ENCODE measurements around the gene AHRR. TPM values are rescaled to one million over a fixed set of nuclear protein-coding genes. Genes with fewer than 3 reads are reported as not detected.

AHRR gene
- total RNA-seq, 4 donors from 2014 or later, result 1.3 to 8.8 (median 1.5) TPM

GRCh38 chr5:443239-444151 lies 122.0 kb downstream of the AHRR start:
- intact Hi-C loops (cut with DNase I; ENCODE audit: low total_unique reads), result no loop called here
- peak; percentile 25 for DNase-seq
- in situ Hi-C loops (cut with MboI; ENCODE audit: low pct_ligation_motif_present in 1 of 4, low pct_unique_long_range_greater_than_20kb in 1 of 4, low sequenced_read_pairs in 3 of 4), result no loop called here

GRCh38 chr5:444226-444625 lies 122.7 kb downstream of the AHRR start:
- WGBS, 2 donors (ENCODE audit: low coverage in 1 of 2), result 80 to 86% methylated on average over 8 of the region's 8 CpGs
- no peaks in the 10 kb centered on the region for H3K9me3 ChIP-seq
- peak overlapping the region in 2 of 4 donors; percentile 85 to 94 for H3K27ac ChIP-seq
- peak; percentile 6 for DNase-seq
- TF ChIP-seq POLR2AphosphoS5 (IDR thresholded peaks at IDR 0.05) (no peak), CTCF (IDR thresholded peaks at IDR 0.05) (no peak), POLR2A (IDR thresholded peaks at IDR 0.05) (no peak), EP300 (IDR thresholded peaks at IDR 0.05; ENCODE audit: low read depth) (no peak)
- H3K36me3 ChIP-seq, result peaks cover 0 to 21% (median 8%) of the 10 kb centered on the region in 4 donors
- in situ Hi-C loops (cut with MboI; ENCODE audit: low pct_ligation_motif_present in 1 of 4, low pct_unique_long_range_greater_than_20kb in 1 of 4, low sequenced_read_pairs in 3 of 4) (no loop called here), intact Hi-C loops (cut with DNase I; ENCODE audit: low total_unique reads) (no loop called here)
- H3K27me3 ChIP-seq, result no peaks in the 10 kb centered on the region
- H3K4me1 ChIP-seq, result peaks cover 8 to 32% (median 17%) of the 10 kb centered on the region in 4 donors
- H3K4me3 ChIP-seq, result peak overlapping the region in 3 of 4 donors; percentile 61 to 86 (median 76)

More at GRCh38 chr5:443239-444151, 122.0 kb downstream of the AHRR start:
- no peaks in the 10 kb centered on the region for H3K9me3 ChIP-seq
- H3K27ac ChIP-seq, result peak overlapping the region; percentile 82 to 94 (median 86)
- H3K4me1 ChIP-seq, result peaks cover 8 to 32% (median 17%) of the 10 kb centered on the region in 4 donors
- peak overlapping the region; percentile 61 to 92 (median 81) for H3K4me3 ChIP-seq
- WGBS, 2 donors (ENCODE audit: low coverage in 1 of 2), result 15% methylated on average over 32 of the region's 62 CpGs; no CpG with 5 or more reads in 1 of the 2 donors
- H3K27me3 ChIP-seq, result no peaks in the 10 kb centered on the region
- peaks cover 0 to 14% (median 8%) of the 10 kb centered on the region in 4 donors for H3K36me3 ChIP-seq
- TF ChIP-seq CTCF (IDR thresholded peaks at IDR 0.05) (no peak), EP300 (IDR thresholded peaks at IDR 0.05; ENCODE audit: low read depth) (no peak), POLR2AphosphoS5 (IDR thresholded peaks at IDR 0.05) (no peak), POLR2A (IDR thresholded peaks at IDR 0.05) (no peak)

- intact Hi-C loops (cut with DNase I; ENCODE audit: low total_unique reads) (no loop called here), in situ Hi-C loops (cut with MboI; ENCODE audit: low pct_ligation_motif_present in 1 of 4, low pct_unique_long_range_greater_than_20kb in 1 of 4, low sequenced_read_pairs in 3 of 4) (no loop called here)
- TF ChIP-seq POLR2AphosphoS5 (IDR thresholded peaks at IDR 0.05) (no peak), CTCF (IDR thresholded peaks at IDR 0.05) (no peak), EP300 (IDR thresholded peaks at IDR 0.05; ENCODE audit: low read depth) (no peak), POLR2A (IDR thresholded peaks at IDR 0.05) (no peak)
- no peak for DNase-seq
- Histone ChIP-seq H3K4me1 (peaks cover 8 to 32% (median 17%) of the 10 kb centered on the region in 4 donors), H3K27me3 (no peaks in the 10 kb centered on the region), H3K36me3 (peaks cover 0 to 35% (median 8%) of the 10 kb centered on the region in 4 donors), H3K4me3 (no peak overlapping the region), H3K27ac (no peak overlapping the region), H3K9me3 (no peaks in the 10 kb centered on the region)
- WGBS, 2 donors (ENCODE audit: low coverage in 1 of 2), result 84 to 85% methylated on average over 4 to 10 of the region's 10 CpGs
Observed at GRCh38 chr5:445591-445990, 124.1 kb downstream of the AHRR start.

- Histone ChIP-seq H3K36me3 (peaks cover 1 to 42% (median 10%) of the 10 kb centered on the region in 4 donors), H3K4me1 (peaks cover 8 to 32% (median 17%) of the 10 kb centered on the region in 4 donors), H3K27me3 (no peaks in the 10 kb centered on the region), H3K4me3 (no peak overlapping the region), H3K27ac (no peak overlapping the region), H3K9me3 (peaks cover 0 to 1% of the 10 kb centered on the region in 2 donors)
- TF ChIP-seq EP300 (IDR thresholded peaks at IDR 0.05; ENCODE audit: low read depth) (no peak), POLR2AphosphoS5 (IDR thresholded peaks at IDR 0.05) (no peak), CTCF (IDR thresholded peaks at IDR 0.05) (no peak), POLR2A (IDR thresholded peaks at IDR 0.05) (no peak)
- in situ Hi-C loops (cut with MboI; ENCODE audit: low pct_ligation_motif_present in 1 of 4, low pct_unique_long_range_greater_than_20kb in 1 of 4, low sequenced_read_pairs in 3 of 4), result no loop called here
- DNase-seq, result peak; percentile 7
- intact Hi-C loops (cut with DNase I; ENCODE audit: low total_unique reads), result no loop called here
- WGBS, 2 donors (ENCODE audit: low coverage in 1 of 2), result 70 to 89% methylated on average over 2 to 19 of the region's 19 CpGs
Observed at GRCh38 chr5:446066-446882, 124.8 kb downstream of the AHRR start.

All from transverse colon (tissue), 4 donors.